Osteocyte (in vitro differentiated cells): ENCODE measurements around the gene SLC1A5. TPM values are rescaled to one million over a fixed set of nuclear protein-coding genes. Genes with fewer than 3 reads are reported as not detected.

Experiments
- DNase-seq: peaks from one replicate; pipeline ENCODE4 v3.0.0; 2021; ENCODE audit warnings: mixed read lengths; ENCODE audit not compliant: unreplicated experiment; ENCODE audit errors: extremely low spot score
- H3K27ac Mint-ChIP-seq: one replicate; pipeline ENCODE4 v1.8.0; 2021; ENCODE audit warnings: mild to moderate bottlenecking, mixed read lengths; ENCODE audit not compliant: unreplicated experiment
- H3K27me3 Mint-ChIP-seq: one replicate; pipeline ENCODE4 v1.8.0; 2021; ENCODE audit warnings: mixed read lengths; ENCODE audit not compliant: unreplicated experiment
- H3K36me3 Mint-ChIP-seq: one replicate; pipeline ENCODE4 v1.8.0; 2021; ENCODE audit warnings: mixed read lengths; ENCODE audit not compliant: unreplicated experiment
- H3K4me1 Mint-ChIP-seq: one replicate; pipeline ENCODE4 v1.8.0; 2021; ENCODE audit warnings: mixed read lengths; ENCODE audit not compliant: unreplicated experiment
- H3K4me3 Mint-ChIP-seq: one replicate; pipeline ENCODE4 v1.8.0; 2021; ENCODE audit warnings: mild to moderate bottlenecking, moderate library complexity, mixed read lengths; ENCODE audit not compliant: unreplicated experiment
- H3K9me3 Mint-ChIP-seq: one replicate; pipeline ENCODE4 v1.8.0; 2021; ENCODE audit warnings: mixed read lengths; ENCODE audit not compliant: unreplicated experiment
- CTCF ChIP-seq: fragments of 200-600 bp; sonication (generic); IDR thresholded peaks from 2 replicates; pipeline ENCODE4 v1.5.0; 2021; ENCODE audit warnings: antibody characterized with exemption, mild to moderate bottlenecking, moderate library complexity
- total RNA-seq: library from RNA; stranded (reverse); gene quantifications from 2 replicates; pipeline ENCODE4 v1.2.1, GENCODE V29; 2021

Gene SLC1A5
- total RNA-seq, 1 donor from 2014 or later = 313 TPM

GRCh38 chr19:46802152-46802551 is 13.8 kb upstream of the SLC1A5 start:
- Mint-ChIP-seq H3K27ac (no peak overlapping the region), H3K36me3 (no peaks in the 10 kb centered on the region), H3K9me3 (no peaks in the 10 kb centered on the region), H3K4me1 (peaks cover 1% of the 10 kb centered on the region), H3K27me3 (no peaks in the 10 kb centered on the region), H3K4me3 (no peak overlapping the region)
- no peak for TF ChIP-seq CTCF
- no peak for DNase-seq

- Mint-ChIP-seq H3K4me1 (peaks cover 18% of the 10 kb centered on the region), H3K4me3 (no peak overlapping the region), H3K36me3 (no peaks in the 10 kb centered on the region), H3K27me3 (no peaks in the 10 kb centered on the region), H3K9me3 (no peaks in the 10 kb centered on the region), H3K27ac (no peak overlapping the region)
- no peak for DNase-seq
- no peak for TF ChIP-seq CTCF
Observed at GRCh38 chr19:46798713-46799112, 10.3 kb upstream of the SLC1A5 start.

- no peak for TF ChIP-seq CTCF
- H3K9me3 Mint-ChIP-seq = no peaks in the 10 kb centered on the region
- H3K36me3 Mint-ChIP-seq = no peaks in the 10 kb centered on the region
- H3K27ac Mint-ChIP-seq = no peak overlapping the region
- no peaks in the 10 kb centered on the region for H3K27me3 Mint-ChIP-seq
- no peak for DNase-seq
- no peak overlapping the region for H3K4me3 Mint-ChIP-seq
- H3K4me1 Mint-ChIP-seq = peaks cover 26% of the 10 kb centered on the region
Observed at GRCh38 chr19:46797881-46798280, 9.5 kb upstream of the SLC1A5 start.

- no peaks in the 10 kb centered on the region for H3K9me3 Mint-ChIP-seq
- no peak overlapping the region for H3K27ac Mint-ChIP-seq
- no peak for DNase-seq
- TF ChIP-seq CTCF = no peak
- H3K27me3 Mint-ChIP-seq = no peaks in the 10 kb centered on the region
- peaks cover 2% of the 10 kb centered on the region for H3K36me3 Mint-ChIP-seq
- no peak overlapping the region for H3K4me3 Mint-ChIP-seq
- H3K4me1 Mint-ChIP-seq = peaks cover 33% of the 10 kb centered on the region
Observed at GRCh38 chr19:46791944-46792343, 3.5 kb upstream of the SLC1A5 start.

DNA sequence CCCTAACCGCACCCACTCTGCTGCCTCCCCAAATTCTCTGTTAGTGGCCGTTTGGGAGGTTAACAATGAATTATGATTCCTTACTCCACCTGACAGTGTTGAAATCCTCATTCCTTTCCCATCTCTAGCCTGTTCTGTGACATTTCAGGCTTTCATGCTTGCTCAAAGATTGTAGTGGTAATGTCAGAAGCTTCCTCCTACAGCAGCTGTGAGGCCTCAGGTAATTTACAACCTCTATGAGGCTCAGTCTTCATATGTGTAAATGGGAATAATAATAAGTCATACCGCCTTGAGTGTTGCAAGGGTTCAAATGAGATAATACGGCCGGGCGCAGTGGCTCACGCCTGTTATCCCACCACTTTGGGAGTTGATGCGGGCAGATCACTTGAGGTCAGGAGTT is 977 bp upstream of the SLC1A5 start:
- no peak for TF ChIP-seq CTCF
- no peak for DNase-seq
- Mint-ChIP-seq H3K4me3 (no peak overlapping the region), H3K4me1 (peaks cover 40% of the 10 kb centered on the region), H3K27ac (no peak overlapping the region), H3K36me3 (peaks cover 11% of the 10 kb centered on the region), H3K27me3 (no peaks in the 10 kb centered on the region), H3K9me3 (no peaks in the 10 kb centered on the region)
